Stimulated activated CD4-positive, alpha-beta T cell treated with anti-CD3 and anti-CD28 coated beads, Interleukin-12 subunit alpha, Interleukin-12 subunit beta, amount 100 ng/mL, for 4 hours (primary cell): ENCODE results near the gene CTAGE8.
"Not testable (repeated sequence)": the region's sequence is repeated elsewhere in the genome, so short reads cannot be mapped to it uniquely, and the experiment has no call there.

Experiments used
- DNase-seq: peaks from one replicate; pipeline ENCODE4 v3.0.0-alpha.2; 2020

The CTAGE8 gene

GRCh38 chr7:144252307-144252706 lies 16.8 kb downstream of the CTAGE8 start:
- not testable (repeated sequence) for DNase-seq

- not testable (repeated sequence) for DNase-seq
These were observed 21.3 kb downstream of the CTAGE8 start for GRCh38 chr7:144247674-144248330.

- not testable (repeated sequence) for DNase-seq
These were observed 22.1 kb downstream of the CTAGE8 start for GRCh38 chr7:144246967-144247366.

- not testable (repeated sequence) for DNase-seq
These were observed 23.7 kb downstream of the CTAGE8 start for GRCh38 chr7:144245372-144245771.

- DNase-seq = not testable (repeated sequence)
These were observed 29.7 kb downstream of the CTAGE8 start, which contains the start of gene OR2A42 for GRCh38 chr7:144239365-144239764. TSS of gene OR2A42 (minus strand) at chr7:144239605. CDS start at chr7:144232843, 6,762 bp downstream.

GRCh38 chr7:144238530-144239082 lies 30.5 kb downstream of the CTAGE8 start:
- not testable (repeated sequence) for DNase-seq

GRCh38 chr7:144233039-144233438 lies 36.0 kb downstream of the CTAGE8 start:
- not testable (repeated sequence) for DNase-seq

GRCh38 chr7:144231027-144231426 lies 38.1 kb downstream of the CTAGE8 start:
- not testable (repeated sequence) for DNase-seq

- not testable (repeated sequence) for DNase-seq
These were observed 40.3 kb downstream of the CTAGE8 start for GRCh38 chr7:144228810-144229209.

GRCh38 chr7:144226866-144227265 lies 42.2 kb downstream of the CTAGE8 start:
- not testable (repeated sequence) for DNase-seq

- DNase-seq = not testable (repeated sequence)
These were observed 45.4 kb downstream of the CTAGE8 start for GRCh38 chr7:144223675-144224074.

- DNase-seq = not testable (repeated sequence)
These were observed 48.6 kb downstream of the CTAGE8 start for GRCh38 chr7:144220531-144220930.

- not testable (repeated sequence) for DNase-seq
These were observed 49.9 kb downstream of the CTAGE8 start for GRCh38 chr7:144219149-144219548.

GRCh38 chr7:144218581-144218980 lies 50.5 kb downstream of the CTAGE8 start:
- not testable (repeated sequence) for DNase-seq

GRCh38 chr7:144217200-144217599 lies 51.9 kb downstream of the CTAGE8 start:
- DNase-seq = not testable (repeated sequence)
